ENCODE results near the gene NOD2. TPM values are rescaled to one million over a fixed set of nuclear protein-coding genes. Genes with fewer than 3 reads are reported as not detected.
A peak's percentile ranks its signal among the peaks of the same experiment; 100 is the strongest.

Gene NOD2
- total RNA-seq, 1 donor from 2014 or later, result 8.3 TPM

GRCh38 chr16:50762241-50762640 is 68.8 kb downstream of the NOD2 start:
- H3K27ac Mint-ChIP-seq, result peak overlapping the region; percentile 50

DNA sequence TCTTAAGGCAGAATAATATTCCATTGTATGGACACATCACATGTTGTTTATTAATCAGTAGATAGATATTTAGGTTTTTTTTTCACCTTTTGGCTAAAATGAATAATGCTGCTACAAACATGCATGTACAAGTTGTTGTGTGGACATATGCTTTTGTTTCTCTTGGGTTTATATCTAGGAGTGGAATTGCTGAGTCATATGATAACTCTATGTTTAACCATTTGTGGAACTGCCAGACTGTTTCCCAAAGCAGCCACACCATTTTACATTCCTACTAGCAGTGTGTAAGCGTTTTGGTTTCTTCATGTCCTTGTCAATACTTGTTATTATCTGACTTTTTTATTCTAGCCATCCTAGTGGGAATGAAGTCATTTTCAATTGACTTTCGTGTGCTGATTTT is 69.8 kb downstream of the NOD2 start:
- intact Hi-C loops (cut with micrococcal nuclease), result no loop called here
- Mint-ChIP-seq H3K27ac (peak overlapping the region; percentile 46), H3K27me3 (no peaks in the 10 kb centered on the region), H3K36me3 (ENCODE audit: low read depth) (peaks cover 79% of the 10 kb centered on the region), H3K9me3 (peaks cover 8% of the 10 kb centered on the region), H3K4me3 (no peak overlapping the region), H3K4me1 (peaks cover 61% of the 10 kb centered on the region)
- no peak for DNase-seq

More at GRCh38 chr16:50762241-50762640, 68.8 kb downstream of the NOD2 start:
- peak overlapping the region; percentile 10 for H3K4me3 Mint-ChIP-seq
- H3K4me1 Mint-ChIP-seq, result peaks cover 60% of the 10 kb centered on the region
- DNase-seq, result no peak
- peaks cover 77% of the 10 kb centered on the region for H3K36me3 Mint-ChIP-seq (ENCODE audit: low read depth)
- peaks cover 8% of the 10 kb centered on the region for H3K9me3 Mint-ChIP-seq
- intact Hi-C loops (cut with micrococcal nuclease), result no loop called here
- H3K27me3 Mint-ChIP-seq, result no peaks in the 10 kb centered on the region

DNA sequence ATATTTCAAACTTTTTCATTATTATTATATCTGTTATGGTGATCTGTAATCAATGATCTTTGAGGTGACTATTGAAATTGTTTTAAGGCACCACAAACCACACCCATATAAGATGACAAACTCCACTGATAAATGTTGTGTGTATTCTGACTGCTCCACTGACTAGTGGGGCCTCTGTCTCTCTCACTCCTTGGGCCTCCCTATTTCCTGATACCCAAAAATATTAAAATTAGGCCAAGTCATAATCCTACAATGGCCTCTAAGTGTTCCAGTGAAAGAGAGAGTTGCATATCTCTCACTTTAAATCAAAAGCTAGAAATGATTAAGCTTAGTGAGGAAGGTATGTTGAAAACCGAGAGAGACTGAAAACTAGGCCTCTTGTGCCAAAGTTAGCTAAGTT is 71.9 kb downstream of the NOD2 start:
- Mint-ChIP-seq H3K36me3 (ENCODE audit: low read depth) (peaks cover 85% of the 10 kb centered on the region), H3K4me1 (peaks cover 62% of the 10 kb centered on the region), H3K27me3 (no peaks in the 10 kb centered on the region), H3K4me3 (peak overlapping the region; percentile 39), H3K27ac (peak overlapping the region; percentile 89), H3K9me3 (peaks cover 12% of the 10 kb centered on the region)
- no peak for DNase-seq
- intact Hi-C loops (cut with micrococcal nuclease), result loop anchor here (1.0 to 2.0 kb wide), 2 partner anchors 13 to 18 kb away; no protein-coding TSS in a partner anchor

DNA sequence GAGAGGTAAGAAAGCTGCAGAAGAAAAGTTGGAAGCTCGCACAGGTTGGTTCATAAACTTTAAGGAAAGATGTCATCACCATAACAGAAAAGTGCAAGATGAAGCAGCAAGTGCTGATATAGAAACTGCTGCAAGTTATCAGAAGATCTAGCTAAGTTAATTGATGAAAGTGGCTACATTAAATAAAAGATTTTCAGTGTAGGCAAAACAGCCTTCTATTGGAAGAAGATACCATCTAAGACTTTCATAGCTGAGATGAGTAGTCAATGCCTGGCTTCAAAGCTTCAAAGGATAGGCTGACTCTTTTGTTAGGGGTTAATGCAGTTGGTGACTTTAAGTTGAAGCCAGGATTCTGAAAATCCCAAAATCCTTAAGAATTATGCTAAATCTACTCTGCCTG is 72.5 kb downstream of the NOD2 start:
- H3K4me3 Mint-ChIP-seq, result peak overlapping the region; percentile 39
- intact Hi-C loops (cut with micrococcal nuclease), result loop anchor here (1.0 to 2.0 kb wide), 2 partner anchors 12 to 19 kb away; no protein-coding TSS in a partner anchor
- H3K27me3 Mint-ChIP-seq, result no peaks in the 10 kb centered on the region
- peaks cover 59% of the 10 kb centered on the region for H3K4me1 Mint-ChIP-seq
- H3K9me3 Mint-ChIP-seq, result peaks cover 12% of the 10 kb centered on the region
- peaks cover 87% of the 10 kb centered on the region for H3K36me3 Mint-ChIP-seq (ENCODE audit: low read depth)
- H3K27ac Mint-ChIP-seq, result peak overlapping the region; percentile 89
- no peak for DNase-seq

DNA sequence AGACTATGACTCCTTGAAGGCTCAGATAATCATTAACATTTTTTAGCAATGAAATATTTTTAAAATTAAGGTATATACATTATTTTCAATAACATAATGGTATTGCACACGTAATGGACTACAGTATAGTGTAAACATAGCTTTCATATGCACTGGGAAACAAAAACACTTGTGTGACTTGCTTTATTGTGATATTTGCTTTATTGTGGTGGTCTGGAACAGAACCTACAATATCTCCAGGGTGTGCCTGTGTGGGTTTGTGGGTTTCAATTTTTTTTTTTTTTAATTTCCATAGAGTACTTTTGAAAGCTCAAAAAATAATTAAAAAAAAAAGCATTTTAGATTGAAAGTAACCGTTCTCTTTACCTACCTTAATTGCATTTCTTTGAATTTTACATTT is 73.8 kb downstream of the NOD2 start:
- Mint-ChIP-seq H3K4me1 (peaks cover 58% of the 10 kb centered on the region), H3K9me3 (peaks cover 16% of the 10 kb centered on the region), H3K27me3 (no peaks in the 10 kb centered on the region), H3K27ac (peak overlapping the region; percentile 71), H3K36me3 (ENCODE audit: low read depth) (peaks cover 89% of the 10 kb centered on the region), H3K4me3 (no peak overlapping the region)
- DNase-seq, result no peak
- intact Hi-C loops (cut with micrococcal nuclease), result no loop called here

GRCh38 chr16:50771366-50771765 is 78.0 kb downstream of the NOD2 start:
- no peak for DNase-seq
- Mint-ChIP-seq H3K27ac (peak overlapping the region; percentile 30), H3K27me3 (no peaks in the 10 kb centered on the region), H3K36me3 (ENCODE audit: low read depth) (peaks cover 78% of the 10 kb centered on the region), H3K4me3 (no peak overlapping the region), H3K9me3 (peaks cover 17% of the 10 kb centered on the region), H3K4me1 (peaks cover 38% of the 10 kb centered on the region)
- intact Hi-C loops (cut with micrococcal nuclease), result no loop called here

DNA sequence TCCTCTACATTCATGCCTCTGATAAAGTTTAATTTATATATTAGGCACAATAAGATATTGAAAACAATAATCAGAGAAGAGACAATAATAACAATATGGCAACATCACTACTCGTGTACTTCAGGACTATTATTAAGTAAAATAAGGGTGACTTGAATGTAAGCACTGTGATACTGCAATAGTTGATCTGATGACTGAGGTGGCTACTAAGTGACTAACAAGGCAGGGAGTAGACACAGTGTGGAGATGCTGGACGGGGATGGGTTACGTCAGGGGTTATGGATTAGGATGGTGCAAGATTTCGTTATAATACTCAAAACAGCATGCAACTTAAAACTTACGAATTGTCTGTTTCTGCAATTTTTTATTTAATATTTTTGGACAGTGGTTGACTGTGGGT is 81.0 kb downstream of the NOD2 start:
- Mint-ChIP-seq H3K27me3 (no peaks in the 10 kb centered on the region), H3K27ac (no peak overlapping the region), H3K36me3 (ENCODE audit: low read depth) (peaks cover 64% of the 10 kb centered on the region), H3K4me3 (no peak overlapping the region), H3K4me1 (peaks cover 35% of the 10 kb centered on the region), H3K9me3 (peaks cover 6% of the 10 kb centered on the region)
- no peak for DNase-seq
- intact Hi-C loops (cut with micrococcal nuclease), result no loop called here

DNA sequence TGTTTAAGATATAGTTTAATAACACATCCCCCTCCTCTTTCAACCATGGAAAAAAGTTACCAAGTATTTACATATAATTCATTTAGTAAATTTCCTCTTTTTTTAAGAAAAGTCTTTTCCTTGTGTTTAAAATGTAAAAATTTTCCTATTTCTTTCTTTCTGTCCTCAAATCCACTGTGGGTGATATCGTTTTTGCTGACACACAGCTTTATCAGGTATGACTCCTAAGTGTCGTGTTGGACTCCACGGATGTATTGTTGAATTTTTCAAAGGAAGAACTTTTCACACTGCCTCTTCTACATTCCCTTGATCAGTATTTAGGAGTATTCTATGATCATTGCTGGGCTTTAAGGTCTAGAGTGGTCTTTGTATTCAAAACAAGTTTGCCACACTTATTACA is 81.6 kb downstream of the NOD2 start:
- Mint-ChIP-seq H3K27me3 (no peaks in the 10 kb centered on the region), H3K36me3 (ENCODE audit: low read depth) (peaks cover 66% of the 10 kb centered on the region)

DNA sequence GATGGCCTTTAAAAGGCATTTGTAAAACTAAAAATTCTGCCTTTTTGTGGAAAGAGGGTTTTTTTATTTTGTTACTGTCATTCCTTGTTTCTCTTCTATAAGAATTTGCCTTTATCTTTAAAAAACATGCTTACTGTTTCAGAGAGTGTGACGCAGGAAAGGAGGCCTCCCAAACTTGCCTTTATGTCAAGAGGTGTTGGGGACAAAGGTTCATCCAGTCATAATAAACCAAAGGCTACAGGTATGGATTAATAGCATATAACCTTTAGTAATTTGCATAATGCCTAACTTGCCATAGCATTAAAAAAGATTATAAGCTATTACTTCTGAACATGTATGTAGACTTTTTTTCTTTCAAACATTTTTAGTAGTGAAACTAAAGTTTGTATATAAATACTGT is 82.6 kb downstream of the NOD2 start:
- Mint-ChIP-seq H3K36me3 (ENCODE audit: low read depth) (peaks cover 65% of the 10 kb centered on the region), H3K4me3 (no peak overlapping the region), H3K9me3 (peaks cover 6% of the 10 kb centered on the region), H3K27ac (no peak overlapping the region), H3K4me1 (peaks cover 42% of the 10 kb centered on the region), H3K27me3 (no peaks in the 10 kb centered on the region)
- DNase-seq, result no peak
- intact Hi-C loops (cut with micrococcal nuclease), result no loop called here

More for the DNA sequence above, 81.6 kb downstream of the NOD2 start:
- DNase-seq, result no peak
- intact Hi-C loops (cut with micrococcal nuclease), result no loop called here
- peaks cover 34% of the 10 kb centered on the region for H3K4me1 Mint-ChIP-seq
- H3K4me3 Mint-ChIP-seq, result no peak overlapping the region
- peaks cover 6% of the 10 kb centered on the region for H3K9me3 Mint-ChIP-seq
- no peak overlapping the region for H3K27ac Mint-ChIP-seq

- H3K27me3 Mint-ChIP-seq, result no peaks in the 10 kb centered on the region
- peak overlapping the region; percentile 25 for H3K4me3 Mint-ChIP-seq
- H3K27ac Mint-ChIP-seq, result peak overlapping the region; percentile 75
- intact Hi-C loops (cut with micrococcal nuclease), result loop anchor here (1.0 to 2.0 kb wide), 2 partner anchors 13 to 28 kb away; no protein-coding TSS in a partner anchor
- H3K9me3 Mint-ChIP-seq, result no peaks in the 10 kb centered on the region
- DNase-seq, result no peak
- H3K36me3 Mint-ChIP-seq (ENCODE audit: low read depth), result peaks cover 64% of the 10 kb centered on the region
- peaks cover 43% of the 10 kb centered on the region for H3K4me1 Mint-ChIP-seq
Observed at GRCh38 chr16:50778284-50779163, 85.1 kb downstream of the NOD2 start.

- no peak for DNase-seq
- Mint-ChIP-seq H3K9me3 (no peaks in the 10 kb centered on the region), H3K36me3 (ENCODE audit: low read depth) (peaks cover 66% of the 10 kb centered on the region), H3K27me3 (no peaks in the 10 kb centered on the region), H3K4me1 (peaks cover 39% of the 10 kb centered on the region), H3K27ac (peak overlapping the region; percentile 75), H3K4me3 (peak overlapping the region; percentile 51)
- intact Hi-C loops (cut with micrococcal nuclease), result no loop called here
Observed at GRCh38 chr16:50781043-50781442, 87.6 kb downstream of the NOD2 start.

GRCh38 chr16:50781518-50781917 is 88.1 kb downstream of the NOD2 start:
- H3K36me3 Mint-ChIP-seq (ENCODE audit: low read depth), result peaks cover 70% of the 10 kb centered on the region
- peak overlapping the region; percentile 75 for H3K27ac Mint-ChIP-seq
- H3K27me3 Mint-ChIP-seq, result no peaks in the 10 kb centered on the region
- peaks cover 39% of the 10 kb centered on the region for H3K4me1 Mint-ChIP-seq
- no peaks in the 10 kb centered on the region for H3K9me3 Mint-ChIP-seq
- DNase-seq, result no peak
- intact Hi-C loops (cut with micrococcal nuclease), result no loop called here
- peak overlapping the region; percentile 51 for H3K4me3 Mint-ChIP-seq
